Islet of Langerhans (tissue), 1 donor: ENCODE measurements around the gene BMP8A.

Experiments
- FAIRE-seq: peaks from one replicate; lab custom pipeline; 2011; peaks lifted over from hg19 to GRCh38; lab: Jason Lieb, UNC

The BMP8A gene

DNA sequence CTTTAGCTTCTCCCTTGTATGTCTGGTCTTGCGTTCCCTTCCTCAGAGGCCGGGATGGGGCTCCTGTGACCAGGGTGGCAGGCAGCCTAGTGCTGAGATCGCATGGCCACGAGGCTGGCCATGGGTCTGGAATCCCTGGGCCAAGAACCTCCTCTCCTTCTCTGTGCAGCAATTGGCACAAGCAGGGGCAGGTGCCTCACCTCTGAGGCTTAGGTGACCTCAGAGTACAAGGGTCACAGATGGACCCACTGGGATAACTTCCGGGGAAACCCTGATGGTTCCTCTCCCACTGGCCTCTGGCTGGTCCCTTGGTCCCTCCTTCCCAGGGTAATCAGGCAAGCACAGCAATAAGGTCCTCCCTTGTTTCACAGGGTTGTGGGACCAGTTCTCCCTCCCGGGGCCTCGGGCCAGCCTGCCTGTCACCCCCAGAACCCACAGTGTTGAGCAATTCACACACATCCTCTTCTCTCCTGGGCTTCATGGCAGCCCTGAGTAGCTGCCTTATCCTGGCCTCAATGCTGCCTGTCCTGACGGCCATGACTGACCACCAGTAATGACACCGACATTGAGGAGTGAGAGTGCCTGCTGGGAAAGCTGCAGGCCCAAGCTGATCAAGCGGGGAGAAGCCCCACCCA is 38.6 kb downstream of the BMP8A start:
- FAIRE-seq = no peak

DNA sequence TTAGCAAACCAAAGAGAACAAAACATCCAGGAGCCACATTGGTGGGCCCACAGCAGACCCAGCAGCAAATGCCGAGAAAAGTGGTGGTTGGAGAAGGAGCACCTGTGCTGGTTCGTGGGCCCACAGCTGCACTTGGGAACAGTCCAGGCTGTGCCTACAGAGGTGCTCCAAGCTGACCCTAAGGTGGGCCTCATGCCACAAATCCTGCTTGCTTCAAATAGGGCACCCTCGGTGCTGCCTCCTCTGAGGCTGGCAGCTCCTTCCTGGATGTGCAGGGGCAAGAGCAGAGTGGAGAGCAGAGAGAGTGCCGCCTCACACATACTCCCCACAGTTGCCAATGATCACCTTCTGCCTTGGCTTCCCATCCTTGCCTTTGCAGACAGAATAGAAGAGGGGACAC is 40.1 kb downstream of the BMP8A start:
- no peak for FAIRE-seq

DNA sequence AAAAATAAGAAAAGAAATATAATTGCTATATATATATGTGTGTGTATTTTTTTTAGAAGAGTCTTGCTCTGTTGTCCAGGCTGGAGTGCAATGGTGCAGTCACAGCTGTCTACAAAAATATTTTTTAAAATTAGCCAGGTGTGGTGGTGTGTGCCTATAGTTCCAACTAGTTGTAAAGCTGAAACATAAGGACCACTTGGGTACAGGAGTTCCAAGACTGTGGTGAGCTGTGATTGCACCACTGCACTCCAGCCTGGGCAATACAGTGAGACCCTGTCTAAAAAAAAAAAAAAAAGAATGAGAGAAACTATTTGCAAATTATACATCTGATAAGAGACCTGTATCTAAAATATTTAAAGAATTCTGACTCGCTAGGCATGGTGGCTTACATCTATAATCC is 42.0 kb downstream of the BMP8A start:
- FAIRE-seq = no peak

DNA sequence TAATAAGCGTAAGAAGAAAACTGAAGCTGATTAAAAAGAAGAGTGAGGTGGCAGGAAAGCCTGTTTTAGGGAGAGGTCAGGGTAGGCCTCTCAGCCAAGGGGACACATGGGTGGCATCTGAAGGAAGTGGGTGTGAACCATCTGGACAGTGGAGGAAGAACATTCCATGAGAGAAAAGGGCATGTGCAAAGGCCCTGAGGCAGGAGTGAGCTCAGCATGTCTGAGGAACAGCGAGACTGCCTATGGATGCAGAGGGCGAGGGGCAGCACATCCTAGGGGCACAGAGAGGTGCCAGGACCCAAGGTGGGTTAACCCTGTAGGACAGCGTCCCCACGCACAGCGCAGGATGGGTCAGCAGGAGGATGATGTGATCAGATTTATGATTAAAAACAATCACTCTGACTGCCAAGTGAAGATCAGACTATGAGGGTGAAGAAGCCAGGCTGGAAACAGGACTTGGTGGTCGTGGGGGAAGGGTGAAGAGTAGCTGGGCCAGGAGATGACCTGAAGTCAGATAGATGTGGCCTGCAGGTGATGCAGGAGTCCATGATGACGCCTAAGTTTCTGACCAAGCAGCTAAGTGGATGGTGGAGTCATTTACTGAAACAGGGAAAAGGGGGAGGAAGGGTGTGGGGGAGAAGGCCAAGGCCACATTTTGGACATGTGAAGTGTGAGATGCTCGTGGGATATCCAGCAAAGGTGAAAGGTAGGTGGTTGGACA is 47.3 kb downstream of the BMP8A start:
- no peak for FAIRE-seq

DNA sequence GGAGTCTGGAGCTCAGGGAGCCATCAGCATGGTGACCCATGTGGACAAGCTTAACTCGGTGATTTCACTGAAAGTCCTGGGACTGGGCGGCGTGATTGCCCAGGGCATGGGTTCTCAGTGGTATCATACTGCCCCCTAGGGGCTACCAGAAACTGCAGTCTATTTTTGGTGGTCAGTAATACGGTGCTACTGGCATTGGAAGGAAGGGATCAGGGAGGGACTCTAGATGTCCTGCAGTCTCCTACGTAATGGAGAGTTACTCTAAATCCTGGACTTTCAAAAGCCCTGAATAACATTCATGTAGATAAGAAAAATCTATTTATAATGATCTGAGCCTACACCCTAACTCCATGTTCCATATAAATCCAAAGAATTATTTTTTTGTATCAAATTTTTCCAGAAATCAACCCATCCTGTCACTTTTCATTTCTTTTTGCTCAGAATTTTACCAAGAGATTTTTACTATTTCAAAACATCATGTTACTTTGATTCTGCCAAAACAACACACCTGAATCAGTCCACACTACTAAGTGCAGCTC is 47.9 kb downstream of the BMP8A start:
- FAIRE-seq = no peak

DNA sequence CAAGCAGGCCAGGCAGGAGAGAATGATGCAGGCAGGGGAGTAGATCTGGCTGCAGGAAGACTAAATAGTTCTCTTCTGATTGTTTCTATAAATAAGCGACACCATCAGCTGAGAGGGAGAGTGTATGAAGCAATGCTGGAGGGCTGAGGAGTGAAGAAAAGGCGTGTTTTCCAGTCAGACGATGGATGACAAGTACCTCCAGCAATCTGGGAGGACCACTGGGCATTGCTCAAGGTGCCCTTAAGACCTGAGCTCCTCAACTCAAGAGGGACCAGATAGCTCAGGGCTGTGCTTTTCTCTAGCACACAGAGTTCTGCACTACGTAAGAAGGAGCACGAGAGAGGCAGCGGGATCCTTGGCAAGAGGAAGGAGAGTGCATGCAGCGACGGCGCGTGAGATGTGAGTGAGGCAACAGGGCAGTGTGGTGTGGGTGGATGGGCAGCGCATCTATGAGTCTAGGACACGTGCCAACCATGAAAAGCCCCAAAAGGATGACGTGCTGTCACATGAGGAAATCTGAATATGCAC is 49.1 kb downstream of the BMP8A start:
- no peak for FAIRE-seq

DNA sequence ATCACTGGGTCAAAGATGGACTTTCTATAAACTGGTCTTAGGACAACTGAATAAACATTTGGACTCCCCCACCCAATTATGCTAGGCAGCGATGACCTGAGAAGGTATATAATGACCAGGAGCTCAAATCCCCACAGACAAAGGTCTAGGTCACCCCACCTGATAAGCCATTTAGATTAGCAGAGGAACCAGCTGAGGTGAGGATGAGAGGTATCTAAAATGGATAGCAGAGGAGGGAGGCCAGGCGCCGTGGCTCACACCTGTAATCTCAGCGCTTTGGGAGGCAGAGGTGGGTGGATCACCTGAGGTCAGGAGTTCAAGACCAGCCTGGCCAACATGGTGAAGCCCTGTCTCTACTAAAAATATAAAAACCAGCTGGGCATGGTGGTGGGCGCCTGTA is 51.5 kb downstream of the BMP8A start:
- no peak for FAIRE-seq

DNA sequence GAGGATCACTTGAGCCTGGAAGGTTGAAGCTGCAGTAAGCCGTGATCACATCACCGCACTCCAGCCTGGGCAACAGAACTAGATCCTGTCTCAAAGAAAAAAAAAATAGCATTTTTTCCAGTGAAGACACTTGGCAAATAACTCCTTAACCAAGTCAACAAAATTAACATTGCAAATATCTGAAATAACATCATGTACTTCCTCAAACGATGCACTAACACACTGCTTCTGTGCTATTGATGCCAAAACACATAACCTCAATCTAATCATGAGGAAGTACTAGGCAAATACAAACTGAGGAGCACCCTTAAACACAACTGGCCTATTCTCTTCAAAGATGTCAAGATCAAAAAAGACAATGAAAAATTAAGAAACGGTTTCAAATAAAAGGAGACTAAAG is 52.9 kb downstream of the BMP8A start:
- no peak for FAIRE-seq

DNA sequence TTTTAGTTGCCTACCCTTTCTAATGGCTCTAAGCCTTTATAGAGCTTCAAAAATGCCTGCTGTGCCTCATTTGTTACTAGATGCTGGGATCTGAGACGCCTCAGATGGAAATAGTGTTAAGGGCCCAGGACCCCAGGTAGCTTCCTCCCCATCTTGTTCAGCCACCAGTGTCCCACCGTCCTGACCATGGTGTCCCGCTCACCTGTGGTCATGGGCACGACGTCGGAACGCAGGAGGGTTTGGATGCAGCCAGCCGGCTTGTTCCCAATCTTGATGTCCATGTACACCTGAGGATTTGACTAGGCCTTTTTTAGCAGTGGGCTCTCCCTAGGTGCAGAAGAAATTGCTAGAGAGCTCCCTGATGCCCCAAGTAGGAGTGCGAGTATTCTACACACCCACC is 54.1 kb downstream of the BMP8A start:
- FAIRE-seq = no peak

DNA sequence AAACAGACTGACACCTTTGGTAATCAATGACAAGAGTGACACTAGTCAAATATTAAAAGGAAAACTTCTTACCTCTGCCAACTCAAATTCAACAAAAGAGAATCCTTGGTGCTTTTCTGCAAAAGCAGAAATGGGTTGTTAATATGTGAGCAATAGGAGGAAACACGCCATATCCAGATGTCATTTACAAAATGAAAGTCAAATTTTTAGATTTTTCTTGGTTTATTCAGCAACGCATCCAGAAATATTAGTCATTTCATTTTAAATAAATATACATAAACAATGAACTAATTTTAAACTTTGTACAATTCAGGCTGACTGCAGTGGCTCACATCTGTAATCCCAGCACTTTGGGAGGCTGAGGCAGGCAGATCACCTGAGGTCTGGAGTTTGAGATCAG is 62.8 kb downstream of the BMP8A start:
- no peak for FAIRE-seq

DNA sequence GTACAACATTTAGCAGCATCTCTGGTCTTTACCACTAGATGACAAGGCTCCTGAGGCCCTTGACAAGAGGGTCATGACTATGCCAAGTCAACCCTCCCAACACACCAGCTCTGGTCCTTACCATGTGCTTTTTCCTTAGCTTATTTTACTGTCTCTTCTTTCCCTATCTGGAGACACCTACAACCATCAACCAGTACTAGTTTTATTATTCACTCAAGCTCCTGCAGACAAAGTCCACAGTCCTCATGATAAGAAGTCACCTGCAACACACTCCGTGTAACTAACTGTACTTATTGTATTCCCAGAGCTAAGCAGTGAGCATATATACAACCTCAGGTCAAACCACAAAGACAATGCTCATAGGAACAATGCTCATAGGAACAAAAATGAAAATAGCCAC is 69.8 kb downstream of the BMP8A start:
- no peak for FAIRE-seq

DNA sequence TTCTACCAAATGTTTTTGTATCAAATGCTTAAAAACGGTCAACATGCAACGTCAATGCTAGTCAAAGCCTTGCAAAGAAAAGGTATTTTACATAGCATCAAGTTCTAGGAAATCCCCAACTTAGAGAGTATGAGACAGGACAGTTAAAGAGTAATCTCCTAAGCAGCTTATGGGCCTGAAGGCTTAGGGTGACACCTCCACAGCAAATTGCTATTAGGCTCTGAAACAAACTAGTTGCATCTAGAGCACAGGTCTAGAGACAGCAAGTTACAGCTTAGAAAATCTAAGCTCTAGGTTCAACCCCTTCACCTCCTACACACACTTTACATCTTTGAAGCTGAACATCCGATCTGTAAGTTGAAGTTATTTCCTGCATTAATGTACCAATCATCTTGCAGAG is 71.5 kb downstream of the BMP8A start:
- no peak for FAIRE-seq

DNA sequence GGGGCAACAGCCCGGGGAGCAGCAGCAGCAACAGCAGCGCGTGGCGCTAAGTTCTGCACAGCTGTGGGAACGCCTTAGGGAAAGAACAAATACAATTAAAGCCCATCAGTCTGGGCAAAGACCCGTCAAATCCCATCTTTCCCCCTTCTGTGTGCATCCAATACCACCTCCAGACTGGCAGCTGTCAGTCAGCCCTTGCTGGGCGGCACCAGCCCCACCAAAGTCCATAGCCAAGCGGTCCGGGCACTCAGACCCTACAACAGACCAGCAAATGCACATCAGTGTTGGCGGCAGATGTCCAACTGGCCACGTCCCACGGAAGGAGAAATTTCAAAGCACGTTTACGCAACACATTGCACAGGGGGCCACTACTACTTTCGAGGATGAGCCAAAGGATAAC is 72.2 kb downstream of the BMP8A start:
- FAIRE-seq = no peak

DNA sequence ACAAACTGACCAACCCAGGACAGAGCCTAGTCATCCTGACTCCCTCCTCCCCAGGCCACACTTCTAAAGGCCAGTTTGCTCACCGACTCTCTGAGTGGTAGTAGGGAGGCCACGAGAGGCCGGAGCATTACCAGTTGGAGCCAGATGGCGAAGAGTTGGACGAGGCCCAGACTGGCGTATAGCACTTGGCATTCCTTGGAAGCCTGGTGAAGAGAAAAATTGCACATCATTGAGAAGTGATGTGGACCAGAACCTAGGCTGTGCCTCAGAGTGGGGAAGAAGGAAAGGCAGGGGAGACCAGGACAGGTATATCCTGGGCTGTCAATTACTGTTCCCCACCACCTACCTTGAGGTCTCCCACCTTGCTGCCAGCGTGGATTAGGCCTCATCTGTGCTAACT is 72.9 kb downstream of the BMP8A start:
- FAIRE-seq = no peak

DNA sequence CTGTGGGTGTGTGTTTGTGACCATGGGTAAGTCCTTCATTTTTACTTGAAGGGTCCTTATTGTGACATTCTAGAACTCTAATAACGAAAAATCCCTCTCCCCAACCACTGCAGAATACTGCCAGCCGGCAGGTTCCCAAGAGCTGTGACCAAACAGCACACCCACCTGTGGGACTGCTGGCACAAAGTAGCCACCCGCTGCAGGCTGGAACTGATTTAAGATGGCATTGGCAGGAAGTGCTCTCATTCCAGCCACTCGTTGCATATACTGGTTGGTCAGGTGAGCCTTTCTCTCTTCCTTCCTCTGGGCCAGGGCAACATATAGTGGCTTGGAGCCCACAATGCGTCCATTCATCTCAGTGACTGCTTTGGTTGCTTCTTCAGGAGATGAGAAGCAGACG is 73.5 kb downstream of the BMP8A start:
- no peak for FAIRE-seq

DNA sequence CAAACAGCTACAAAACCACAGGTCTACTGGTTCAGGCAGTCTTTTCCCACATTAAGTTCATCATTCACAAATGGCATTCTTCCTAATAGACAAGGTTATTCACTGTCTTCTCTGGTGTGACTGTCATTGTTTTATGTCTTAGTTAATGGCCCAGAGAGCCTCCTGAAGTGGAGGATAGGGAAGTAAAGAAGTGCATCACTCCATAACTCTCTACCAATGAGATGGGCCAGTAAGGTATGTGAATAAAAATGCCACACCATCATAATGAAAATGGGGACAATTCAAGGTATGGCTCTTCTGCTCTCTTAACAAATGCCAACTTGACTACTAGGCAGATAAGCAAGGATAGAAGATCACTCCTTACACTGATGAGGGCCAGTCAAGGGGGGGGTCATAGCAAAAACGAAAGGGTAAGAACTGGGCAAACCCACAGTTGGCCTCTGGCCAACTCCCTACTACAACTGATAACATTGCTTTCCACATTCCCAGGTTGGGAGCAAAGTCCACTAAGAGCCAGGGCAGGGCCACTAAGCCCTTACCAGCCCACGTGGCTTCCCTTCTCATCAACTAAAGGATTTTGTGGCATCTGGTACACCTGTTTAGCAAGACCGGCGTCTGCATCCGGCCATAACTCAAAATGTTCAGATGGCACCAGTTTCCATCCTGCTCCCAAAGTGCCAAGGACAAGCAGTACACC is 75.2 kb downstream of the BMP8A start:
- FAIRE-seq = no peak

DNA sequence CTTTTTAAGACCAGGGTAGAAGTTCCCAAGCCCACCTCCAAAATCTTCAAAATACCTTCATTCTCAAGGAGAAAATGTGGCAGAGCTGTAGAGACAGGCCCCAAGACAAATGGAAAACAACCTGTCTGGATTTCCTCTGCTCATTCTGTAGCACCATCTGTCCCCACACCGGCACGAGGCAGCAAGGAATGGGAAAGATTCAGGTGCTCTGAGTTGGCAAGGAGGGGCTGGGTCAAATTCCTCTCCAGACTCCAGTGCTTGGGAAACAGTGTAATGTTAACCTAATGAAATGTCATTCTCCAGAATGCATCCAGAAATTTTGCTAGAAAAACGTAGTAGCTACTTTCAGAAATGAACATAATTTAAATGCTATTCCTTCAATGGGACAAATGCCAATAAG is 75.9 kb downstream of the BMP8A start:
- FAIRE-seq = no peak

DNA sequence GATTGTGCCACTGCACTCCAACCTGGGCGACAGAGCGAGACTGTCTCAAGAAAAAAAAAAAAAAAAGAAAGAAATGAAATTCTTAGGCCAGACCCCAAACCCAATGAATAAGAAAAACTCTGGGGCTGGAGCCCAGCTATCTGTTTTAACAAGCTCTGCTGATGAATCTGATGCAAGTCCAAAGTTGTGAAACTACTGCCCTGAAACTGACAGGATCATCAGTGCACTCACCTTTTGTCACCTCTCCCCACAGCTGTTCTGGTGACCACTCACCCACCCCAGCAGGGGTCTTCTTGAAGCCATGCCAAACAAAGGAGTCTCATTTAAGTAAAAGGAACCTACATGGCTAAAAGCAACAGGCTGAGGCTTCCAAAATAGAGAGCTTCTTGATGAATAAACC is 76.8 kb downstream of the BMP8A start:
- no peak for FAIRE-seq

DNA sequence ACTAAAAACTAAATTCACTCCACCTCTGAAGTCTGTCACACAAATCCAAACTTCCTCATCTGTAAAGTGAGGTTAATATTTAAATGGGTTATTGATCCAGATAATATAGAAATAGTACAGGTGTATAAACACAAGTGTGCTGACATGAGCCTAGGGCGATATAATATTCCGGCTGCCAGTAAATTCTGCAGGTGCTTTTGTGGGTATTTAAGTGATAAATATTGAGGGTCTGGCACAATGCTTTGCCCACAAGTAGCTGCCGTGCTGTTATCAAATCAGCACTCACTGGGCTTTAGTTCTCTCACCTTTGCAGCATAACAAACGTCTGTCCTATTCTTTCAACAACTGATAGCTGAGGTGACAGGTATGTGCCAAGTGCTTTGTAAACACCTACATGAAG is 77.6 kb downstream of the BMP8A start:
- FAIRE-seq = no peak

DNA sequence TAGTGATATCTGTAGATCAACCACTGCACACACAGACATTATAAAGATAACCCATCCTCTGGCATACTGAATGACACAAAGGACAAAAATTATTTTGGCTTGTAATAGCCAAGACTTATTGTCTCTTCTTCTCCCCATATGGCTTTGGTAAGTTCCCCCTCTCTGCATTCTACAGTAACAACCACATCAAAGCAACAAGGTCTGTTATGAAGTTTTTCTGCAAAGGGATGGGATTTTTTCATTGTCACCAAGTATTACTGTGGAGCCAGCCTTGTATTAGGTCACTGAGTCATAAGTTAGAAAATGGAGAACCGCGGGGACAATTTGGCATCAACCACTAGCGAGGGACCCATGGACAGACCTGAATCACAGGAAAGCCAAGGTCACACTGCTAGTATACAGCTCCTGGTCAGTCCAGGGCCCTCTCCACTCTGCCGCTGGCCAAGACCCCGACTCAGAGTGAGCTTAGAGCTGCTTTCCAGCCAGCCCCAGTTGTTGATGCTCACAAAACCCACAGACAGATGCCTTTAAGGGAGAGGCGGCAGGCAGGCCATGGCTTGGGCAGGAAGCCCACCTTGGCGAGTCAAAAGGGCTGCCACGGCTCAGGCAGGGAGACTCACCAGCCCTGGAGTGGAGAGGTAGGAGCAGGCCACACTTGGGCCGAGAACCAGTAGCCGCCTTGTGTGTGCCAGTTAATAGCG is 79.2 kb downstream of the BMP8A start:
- FAIRE-seq = no peak

DNA sequence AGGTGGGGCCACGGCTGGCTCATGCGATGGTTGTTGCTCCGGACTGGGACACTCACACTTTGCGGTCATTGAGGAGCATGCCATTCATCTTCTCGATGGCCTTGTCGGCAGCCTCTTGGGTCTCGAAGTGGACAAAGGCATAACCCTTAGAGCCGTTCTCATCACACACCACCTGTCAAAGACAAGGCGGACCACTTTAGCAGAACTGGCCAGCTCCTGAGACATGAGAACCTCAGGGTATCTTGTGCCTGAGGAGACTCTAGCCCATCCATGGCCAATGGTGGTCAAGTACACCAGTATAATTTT is 79.7 kb downstream of the BMP8A start:
- FAIRE-seq = no peak

DNA sequence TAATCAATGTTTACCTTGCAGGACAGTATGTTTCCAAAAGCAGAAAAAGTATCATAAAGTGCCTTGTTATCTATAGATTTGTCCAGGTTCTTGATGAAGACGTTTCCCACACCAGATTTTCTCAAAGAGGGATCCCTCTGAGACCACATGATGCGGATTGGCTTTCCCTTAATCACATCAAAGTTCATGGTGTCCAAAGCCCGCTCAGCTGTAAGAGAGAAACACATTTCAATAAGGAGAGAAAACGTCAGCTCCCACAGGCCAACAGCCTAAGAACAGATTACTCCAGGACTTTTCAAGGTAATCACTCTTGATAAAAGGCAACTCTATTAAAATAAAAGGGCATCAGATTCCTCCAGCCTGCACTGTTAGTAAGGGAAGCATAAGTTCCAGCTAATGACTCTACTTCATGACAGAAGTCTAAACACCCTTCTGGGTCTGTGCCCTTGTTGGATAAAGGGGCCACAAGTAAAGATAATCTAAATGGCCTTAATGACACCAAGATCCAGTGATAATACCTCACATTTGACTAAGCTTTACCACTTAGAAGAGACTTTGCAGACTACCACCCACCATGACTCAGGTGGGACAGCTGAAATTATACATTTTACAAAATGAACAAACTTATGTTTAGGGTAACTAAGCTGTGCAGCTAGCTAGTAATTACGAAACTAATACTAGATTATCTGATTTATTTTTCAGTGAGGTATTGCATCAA is 81.1 kb downstream of the BMP8A start:
- no peak for FAIRE-seq
